Stimulated activated CD4-positive, alpha-beta T cell treated with anti-CD3 and anti-CD28 coated beads, Interleukin-12 subunit alpha, Interleukin-12 subunit beta, amount 100 ng/mL, for 24 hours (primary cell): Measurements from ENCODE around the gene TBXA2R.

Experiments
- DNase-seq, 2 experiments: peaks; one replicate each; pipeline ENCODE4 v3.0.0-alpha.2; 2020; ENCODE audit warnings: low read depth in 2 of 2

TBXA2R gene

DNA sequence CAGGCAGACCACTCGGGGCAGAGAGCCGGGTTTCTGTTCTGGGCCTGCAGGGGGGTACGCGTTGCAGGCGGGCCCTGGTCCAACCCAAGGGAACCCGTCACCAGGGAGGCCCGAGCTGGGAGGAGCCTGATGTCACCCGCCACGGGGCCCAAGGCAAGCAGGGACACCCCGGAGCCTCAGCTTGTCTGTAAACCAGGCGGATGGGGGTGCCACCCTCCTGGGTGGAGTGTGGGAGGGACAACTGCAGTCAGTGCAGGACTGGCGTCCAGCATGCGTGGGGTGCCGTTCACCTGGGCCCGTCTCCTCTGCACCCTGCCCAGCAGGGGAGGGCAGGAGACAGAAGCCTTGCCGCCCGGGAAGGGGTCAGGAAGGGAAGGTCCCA, 12.9 kb upstream of the TBXA2R start:
- DNase-seq, result no peak

DNA sequence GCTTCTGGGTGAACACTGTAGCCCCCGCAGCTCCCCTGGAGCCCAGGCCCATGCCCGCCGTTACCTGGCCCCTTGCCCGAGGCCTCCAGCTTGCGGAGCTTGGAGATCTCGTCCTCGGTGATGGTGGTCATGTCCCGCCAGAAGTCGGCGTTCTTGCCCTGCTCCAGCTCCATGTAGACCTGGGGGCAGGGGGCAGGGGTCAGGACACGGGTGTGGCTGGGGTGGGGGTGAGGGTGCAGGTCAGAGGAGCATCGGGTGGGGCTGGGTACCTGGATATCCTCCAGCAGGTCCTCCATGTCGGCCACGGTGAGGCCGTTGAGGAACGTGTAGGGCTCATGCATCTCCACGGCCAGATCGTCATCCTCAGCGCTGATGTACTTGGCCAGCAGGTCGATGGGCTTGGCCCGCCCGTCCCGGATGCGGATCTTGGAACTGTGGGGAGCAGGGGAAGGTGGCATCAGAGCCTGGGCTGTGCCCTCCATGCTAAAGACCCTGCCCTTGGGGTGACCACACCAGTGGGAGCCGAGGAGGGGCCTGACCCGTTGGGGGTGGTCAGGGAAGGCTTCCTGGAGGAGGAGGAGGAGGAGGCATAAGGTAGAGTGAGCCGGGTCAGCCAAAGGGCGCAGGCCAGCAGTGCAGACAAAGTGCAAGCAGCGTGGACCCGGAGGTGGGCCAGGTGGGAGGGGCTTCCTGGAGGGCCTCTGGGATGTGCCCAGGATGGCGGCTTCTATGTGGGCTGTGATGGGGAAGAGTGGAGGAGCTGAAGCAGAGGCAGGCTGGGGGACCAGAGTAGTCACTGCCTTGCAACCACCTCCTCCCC, 12.3 kb upstream of the TBXA2R start:
- no peak for DNase-seq

DNA sequence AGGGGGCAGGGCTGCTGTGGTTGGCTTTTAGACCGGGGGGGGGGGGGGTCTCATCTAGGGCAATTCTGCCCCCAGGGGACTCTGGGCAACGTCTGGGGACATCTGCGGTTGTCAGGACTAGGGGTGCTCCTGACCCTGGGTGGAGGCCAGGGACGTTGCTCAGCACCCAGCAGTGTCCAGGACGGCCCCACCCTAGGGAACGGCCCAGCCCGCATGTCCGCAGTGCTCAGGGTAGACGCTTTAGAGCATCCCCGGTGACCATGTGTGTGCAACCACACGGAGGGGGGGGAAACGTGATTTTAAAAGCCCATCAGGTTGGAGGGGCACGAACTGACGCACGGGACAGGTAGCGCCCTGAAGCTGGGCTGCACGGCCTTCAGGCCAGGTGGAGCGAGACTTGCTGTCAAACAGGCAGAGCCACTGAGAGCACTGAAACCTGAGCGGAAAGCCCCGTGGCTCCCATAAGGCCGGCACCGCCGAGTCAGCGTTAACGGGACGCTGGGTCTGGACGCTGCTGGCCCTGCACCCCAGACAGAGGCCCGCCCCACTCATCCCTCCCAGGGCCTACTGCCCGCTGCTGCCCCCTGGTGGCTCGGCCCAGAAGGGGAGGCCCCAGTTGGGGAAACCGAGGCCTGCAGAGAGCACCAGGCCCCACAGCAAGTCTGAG, 11.6 kb upstream of the TBXA2R start:
- DNase-seq, result peak; percentile 25 to 44

DNA sequence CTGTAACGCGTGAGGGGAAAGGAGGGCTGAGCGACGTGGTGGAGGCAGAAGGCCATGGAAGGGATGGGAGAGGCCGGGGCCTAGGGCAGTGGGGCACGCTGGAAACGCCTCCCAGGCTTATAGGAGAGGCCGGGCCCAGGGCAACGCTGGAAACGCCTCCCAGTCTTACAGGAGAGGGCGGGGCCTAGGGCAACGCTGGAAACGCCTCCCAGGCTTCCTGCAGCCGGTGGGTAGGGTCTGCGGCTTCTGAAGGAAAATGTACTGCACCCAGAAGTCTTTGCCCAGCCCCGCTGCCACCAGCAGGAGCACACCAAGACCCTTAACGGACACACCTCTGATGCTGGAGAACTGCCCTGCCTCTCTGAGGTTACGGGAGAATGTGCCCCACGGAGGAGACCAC, 10.8 kb upstream of the TBXA2R start:
- no peak for DNase-seq

DNA sequence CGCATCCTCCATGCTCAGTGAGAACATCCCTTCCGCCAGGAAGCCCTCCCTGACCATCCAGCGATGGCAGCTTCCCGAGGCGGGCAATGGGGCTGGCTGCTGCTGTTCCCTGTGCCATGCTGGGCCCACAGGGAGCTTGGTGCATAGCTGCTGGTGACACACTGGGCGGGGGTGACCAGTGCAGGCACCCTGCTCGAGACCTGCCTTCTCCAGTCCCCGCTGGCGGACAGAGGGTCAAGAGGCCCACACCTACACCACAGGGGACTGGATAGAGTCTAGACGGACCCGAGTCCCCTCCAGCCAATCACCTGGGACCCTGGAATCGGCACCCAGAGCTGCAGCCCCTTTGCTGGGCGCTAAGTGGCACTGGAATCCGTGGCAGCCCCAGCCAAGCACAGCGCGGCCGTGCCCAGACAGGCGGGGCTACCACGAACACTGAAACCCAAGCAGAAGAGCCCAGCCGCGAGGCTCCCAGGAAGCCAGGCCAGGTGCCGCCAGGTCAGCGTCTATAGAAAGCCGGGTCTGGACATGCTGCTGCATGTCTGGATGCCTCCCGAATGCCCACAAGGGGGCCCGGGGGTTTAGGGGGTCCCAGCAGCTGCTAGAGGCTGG, 9.0 kb upstream of the TBXA2R start:
- no peak for DNase-seq

DNA sequence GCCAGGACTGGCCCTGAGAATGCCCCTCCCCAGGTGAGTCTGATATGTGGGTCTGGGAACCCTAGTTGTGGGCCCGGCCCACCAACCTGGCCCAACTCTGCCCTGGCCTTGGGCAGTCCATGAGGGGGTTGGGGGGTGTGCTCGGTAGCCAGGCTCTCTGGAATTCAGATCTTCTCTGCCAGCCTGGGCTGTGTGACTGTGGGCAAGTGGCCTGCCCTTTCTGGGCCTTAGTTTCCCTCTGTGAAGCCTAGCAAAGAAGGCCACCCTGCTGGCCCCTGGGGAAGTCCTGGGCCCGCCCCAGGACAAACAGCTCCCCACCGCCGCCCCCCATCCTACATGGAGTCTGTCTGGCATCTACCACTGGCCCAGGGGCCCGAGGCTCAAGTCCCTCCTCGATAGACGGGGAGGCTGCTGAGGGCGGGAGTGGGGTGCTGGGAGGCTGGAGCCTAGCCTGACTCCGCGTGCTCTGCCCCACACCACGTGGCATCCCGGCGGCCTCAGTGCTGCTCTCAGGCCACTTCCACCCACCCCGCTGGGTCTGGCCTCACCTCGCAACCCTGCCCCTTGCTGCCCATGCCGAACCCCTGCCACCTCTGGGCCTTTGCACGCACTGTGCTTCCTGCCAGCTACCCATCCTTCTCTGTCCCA, 8.3 kb upstream of the TBXA2R start:
- no peak for DNase-seq

DNA sequence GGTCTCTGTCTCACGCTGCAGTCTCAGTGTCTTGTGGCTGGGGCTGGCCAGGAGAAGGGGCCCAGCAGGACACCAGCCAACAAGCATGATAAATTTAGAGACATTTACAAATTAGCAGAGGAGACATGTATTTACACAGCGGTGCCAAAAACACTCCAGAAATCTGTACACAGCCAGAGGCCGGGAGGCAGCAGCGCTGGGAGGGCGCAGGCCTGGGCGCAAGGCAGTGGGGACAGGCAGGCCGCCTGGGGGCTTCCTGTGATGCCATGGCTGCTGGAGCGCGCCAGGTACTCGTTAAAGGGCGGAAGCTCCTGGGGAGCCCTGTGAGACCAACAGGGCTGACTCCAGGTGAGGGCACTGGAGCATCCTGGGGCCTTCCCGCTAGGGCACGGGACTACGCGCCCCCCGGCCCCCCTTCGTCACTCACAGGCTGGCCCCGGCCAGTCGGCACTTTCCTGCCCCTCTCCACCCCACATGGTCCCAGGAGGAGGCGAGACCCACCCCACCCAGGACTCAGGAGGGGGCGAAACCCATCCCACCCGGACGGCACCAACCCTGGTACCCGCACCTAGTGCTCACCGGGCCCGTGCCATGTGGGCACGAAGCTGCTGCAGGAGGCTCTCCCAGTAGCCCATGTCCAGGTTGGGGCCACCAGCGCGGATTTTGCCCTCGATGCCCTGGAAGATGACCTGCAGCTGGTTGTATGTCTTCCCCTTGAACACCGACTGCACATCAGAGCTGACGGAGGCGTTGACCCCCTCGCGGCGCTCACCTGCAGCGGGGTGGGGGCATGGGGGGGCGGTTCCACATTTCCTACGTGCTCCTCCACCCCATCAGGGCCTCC, 7.4 kb upstream of the TBXA2R start:
- DNase-seq, result no peak

DNA sequence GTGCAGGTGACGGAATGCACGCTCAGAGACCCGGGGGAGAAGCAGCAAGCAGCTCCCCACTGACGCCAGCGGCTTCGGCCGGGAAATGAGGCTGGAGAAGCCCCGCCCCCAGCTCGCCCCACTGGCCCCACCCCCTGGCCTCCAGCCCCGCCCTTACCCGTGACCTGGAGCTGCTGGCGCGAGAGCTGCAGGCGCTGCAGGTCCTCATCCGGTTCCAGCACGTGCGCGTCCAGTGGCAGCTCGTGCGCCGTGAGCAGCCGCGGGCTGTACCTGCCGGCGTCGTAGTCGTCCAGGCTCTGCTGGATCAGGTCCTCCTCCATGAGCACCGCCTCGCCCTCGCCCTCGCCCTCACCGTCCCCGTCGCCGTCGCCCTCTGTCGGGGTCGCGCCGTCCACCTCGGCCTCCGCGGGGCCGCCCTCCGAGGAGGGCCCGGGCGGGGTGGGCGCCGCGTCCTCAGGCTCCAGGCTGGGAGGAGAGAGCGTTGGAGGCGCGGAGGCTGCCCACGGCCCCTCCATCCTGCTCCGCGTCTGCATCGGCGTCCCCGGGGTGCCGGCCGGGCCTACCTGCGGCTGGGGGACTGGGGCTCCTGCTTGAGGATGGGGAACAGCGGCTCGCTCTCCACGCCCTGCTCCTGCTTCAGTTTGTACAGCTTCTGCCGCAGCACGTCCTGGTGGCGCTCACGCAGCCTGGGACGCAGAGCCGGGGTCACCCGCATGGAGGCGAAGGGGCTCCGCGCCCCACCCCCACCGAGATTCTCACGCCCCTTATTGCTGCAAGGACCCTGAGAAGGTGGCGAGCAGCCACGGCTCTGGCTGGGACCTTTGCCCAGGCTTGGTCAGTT, 6.4 kb upstream of the TBXA2R start:
- DNase-seq, result no peak

DNA sequence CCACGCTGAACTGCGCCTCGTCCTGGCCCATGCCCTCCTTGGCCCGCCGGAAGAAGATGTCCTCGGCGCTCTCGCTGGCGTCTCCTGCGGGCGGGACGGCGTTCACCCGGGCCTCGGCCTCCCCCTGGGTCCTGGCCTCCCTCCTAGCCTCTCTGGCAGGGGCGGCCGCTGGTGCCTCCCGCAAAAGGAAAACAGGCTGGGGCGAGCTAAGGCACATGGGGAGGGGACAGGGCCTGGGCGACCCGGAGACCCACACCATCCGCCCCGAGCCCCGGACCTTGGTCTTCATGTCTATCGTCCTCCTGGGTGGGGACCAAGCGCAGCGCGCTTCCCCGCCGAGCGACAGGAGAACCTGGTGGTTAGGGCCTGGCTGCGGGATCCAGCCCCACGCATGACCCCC, 5.7 kb upstream of the TBXA2R start:
- no peak for DNase-seq

DNA sequence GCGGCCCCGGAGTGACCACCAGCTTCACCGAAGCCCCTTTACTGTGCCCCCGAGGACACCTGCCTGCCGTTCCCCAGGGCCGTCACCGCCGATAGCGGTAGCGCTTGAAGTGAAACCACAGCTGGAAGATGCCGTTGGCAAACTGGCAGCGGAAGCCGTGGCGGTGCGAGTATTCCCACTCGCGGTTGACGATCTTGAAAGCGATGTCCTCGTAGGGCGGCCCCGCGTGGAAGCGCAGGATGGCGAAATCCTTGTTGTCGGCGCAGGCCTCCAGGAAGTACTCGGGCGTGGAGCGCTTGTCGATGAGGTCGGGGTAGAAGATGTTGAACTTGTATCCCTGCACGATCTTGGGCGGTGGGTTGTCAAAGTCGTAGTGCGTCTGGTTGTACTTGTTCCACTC, 5.2 kb upstream of the TBXA2R start:
- DNase-seq, result no peak

DNA sequence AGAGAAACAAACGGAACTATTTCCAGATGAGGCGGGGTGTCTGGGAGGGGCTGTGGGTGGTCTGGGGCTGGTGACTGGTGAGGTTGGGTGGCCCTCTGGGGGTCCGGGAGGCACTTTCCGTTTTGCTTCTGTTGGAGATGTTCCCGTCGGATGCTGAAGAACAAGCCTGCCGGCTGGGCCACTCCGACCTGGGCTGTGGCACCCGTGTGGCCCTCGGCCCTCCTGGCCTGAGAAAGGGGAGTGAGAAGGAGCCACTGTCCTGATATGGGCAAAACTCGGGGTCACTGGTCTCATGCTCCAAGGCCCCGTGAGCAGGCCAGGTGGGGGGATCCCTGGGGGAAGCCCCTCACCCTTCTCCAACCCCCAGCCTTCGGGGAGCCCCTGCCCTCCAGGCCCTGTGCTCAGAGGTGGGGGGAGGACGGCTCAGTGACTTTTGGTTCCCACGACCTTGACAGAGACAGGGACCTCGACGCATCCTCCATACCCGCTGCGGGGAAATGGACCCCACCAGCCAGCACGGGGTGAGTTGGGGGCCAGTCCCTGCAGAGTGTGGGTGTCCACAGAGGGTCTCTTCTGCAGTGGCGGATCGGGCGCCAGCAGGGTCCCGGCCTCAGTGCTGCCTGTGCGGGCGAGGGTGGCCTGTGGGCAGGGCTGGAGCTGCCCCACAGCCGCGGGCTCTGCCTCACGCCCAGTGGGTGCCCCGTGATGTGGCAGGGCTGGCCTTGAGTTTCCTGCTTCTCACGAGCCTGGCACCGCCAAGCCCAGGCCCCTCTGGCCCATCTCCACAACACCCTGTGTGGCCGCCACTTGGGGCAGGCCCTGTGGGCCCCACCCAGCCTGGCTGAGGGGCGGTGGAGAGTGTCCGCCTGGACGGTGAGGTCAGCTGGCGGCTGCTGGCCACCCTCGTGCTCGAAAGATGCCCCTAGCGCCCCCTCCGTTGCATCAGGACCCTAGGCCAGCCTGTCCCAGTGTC, 4.4 kb upstream of the TBXA2R start:
- DNase-seq, result no peak

DNA sequence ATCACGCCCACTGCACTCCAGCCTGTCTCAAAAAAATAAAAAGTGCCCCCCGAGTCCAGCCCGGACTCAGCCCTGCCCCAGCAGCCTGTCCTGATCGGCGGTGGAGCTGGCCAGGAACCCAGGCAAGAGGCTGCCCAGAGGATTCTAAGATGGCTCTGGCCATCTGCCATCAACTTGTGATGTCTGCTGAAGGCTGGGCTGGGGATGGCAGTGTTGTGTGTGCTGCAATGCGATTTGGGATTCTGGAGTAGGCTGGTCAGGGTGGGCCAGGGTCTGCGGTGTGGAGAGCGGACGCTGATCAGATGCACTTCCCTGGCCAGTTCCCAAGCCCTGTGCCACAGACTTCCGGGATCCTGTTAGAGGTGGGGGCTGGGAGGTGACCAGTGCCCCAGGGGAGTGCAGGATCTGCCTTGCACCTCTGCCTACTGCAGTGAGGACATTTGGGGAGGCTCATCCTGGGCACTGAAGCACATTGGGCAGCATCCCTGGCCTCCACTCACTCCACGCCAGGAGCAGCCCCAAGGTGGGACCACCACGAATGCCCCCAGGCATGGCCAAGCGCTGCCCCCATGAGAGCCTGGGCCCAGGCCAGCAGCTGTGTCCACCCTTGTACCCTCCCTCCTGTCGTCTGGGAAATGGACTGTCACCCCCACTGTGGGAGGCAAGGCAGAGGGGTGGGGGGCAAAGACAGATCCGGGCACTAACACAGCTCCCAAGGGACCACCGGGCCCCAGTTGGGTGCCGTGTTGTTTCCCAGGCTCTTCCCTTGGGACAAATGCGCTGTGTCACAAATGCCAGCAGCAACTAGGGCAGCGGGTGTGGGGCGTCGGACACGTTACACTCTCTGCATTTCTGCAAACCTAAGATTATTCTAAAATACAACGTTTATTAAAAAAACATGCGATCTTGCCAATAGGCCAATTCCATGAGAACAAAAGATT, 3.4 kb upstream of the TBXA2R start:
- DNase-seq, result no peak

DNA sequence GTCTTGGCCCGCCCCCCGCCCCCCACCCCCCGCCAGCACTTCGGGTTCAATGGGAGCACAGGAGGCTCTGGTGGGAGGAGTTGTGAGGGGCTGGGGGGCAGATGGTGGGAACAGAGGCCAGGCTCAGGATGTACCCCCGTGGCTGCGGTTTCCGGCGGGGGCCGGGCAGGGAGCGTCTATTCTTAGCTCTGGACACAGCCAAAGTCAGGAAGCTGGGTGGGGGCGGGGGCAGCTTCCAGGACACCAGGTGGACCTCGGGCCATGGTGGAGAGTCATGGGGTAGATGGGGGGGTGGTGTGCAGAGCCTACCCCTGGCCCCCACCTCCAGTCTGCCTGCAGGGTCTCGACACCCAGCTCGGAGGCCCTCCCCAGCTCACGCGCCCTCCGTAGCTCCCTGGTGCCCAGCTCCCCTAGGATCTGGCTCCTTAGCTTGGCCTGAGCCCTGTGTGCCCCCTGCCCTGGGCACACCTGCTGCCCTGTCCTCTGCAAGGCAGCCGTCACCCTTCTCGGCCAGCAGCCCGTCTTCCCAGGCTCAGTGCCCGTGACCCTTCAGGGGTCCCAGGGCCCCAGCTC, 2.2 kb upstream of the TBXA2R start:
- DNase-seq, result no peak

DNA sequence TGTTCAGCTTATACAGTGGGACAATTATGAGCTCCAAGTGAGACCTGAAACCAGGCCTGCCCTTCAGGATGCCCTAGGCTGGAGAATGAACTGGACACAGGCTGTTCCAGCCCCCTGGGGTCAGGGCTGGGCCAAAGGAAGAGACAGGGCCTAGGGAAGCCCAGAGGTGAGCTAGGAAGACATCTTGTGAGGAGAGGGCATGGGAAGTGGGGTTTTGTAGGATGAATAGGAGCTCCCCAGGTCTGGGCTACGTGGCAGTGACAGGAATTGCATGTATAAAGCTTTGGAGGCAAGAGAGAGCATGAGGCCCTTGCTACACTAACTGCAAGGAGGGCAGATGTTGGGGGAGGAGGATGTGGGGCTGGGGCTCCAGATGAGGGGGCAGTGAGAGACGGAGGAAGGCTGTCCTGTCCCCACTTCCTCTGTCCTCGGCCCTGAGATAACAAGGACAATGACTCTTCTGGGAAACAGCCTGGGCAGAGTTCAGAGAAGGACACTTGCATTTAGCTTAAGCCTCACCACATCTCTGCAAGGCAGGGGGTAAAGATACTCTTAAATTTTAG, 1.5 kb upstream of the TBXA2R start:
- DNase-seq, result no peak

DNA sequence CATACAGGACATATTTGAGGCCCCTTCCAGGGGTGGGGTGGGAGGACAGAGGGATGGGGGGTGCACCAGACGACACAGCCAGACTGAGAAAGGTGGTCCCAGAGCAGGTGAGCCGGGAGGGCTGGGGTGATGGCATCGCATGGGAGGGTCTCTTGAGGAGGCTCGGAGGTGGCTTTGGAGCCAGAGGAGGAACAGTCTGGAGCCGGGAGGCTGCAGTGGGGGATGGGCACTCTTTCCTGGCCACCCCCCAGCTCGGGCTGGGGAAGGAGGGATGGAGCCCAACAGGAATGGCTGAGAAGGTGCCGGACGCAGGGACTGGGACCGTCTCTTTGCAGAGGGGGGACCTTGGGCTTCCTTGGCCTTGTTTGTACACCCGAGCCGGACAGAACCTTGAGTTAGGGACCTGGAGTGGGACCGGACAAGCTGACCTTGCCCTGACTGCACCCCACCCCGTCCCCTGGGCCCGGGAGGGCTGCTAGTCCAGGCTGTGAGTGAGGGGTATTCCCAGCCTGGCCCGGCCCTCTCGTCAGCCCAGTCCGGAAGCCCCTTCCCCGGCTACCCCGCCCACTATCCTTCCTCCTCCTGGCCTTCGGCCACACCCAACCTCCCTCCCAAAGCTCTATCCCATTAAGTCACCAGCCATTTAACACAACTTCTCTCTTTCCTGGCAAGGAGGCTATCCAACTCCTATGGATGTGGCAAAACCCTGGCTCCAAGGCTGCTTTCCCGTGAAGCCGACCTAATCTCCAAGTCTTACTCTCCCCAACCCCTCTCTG, 816 bp upstream of the TBXA2R start:
- no peak for DNase-seq

DNA sequence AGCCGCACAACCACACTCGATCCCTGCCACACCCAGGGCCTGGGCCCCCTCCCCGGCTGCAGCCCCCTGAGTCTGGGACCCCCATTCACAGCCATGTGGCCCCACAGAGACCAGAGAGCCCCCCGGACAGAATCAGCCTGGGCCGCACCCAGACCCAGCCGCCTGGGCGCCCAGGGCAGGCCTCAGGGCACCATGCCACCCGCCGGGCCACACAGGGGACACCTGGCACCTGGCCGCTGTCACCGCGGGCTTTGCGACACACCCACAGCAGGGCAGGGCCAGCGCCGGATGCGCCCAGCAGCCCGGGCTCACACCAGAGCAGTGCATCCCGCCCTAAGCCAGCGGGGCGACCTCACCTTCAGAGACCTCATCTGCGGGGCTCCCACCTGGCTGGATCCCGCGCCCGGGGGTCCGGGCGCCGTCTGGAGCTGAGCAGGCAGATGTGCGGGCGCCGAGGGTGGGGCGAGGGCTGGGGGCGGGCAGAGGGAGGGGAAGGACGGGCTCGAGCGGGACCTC, 443 bp downstream of the TBXA2R start:
- no peak for DNase-seq

DNA sequence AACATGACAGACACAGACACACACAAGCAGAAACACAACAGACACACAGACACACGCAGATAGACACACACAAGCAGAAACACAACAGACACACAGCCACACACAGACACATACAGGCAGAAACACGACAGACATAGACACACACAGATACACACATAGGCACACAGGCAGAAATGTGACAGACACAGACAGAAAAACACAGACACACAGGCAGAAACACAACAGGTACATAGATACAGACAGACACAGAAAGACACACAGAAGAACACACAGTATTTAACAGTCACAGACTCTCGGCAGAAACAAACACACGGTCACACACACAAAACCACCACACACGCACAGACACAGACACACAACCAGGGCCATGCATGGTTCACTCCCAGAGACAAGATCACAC, 905 bp downstream of the TBXA2R start:
- no peak for DNase-seq
